Thyroid gland (tissue), 4 donors: Measurements from ENCODE around the gene CEP192.

Source experiments
- CTCF ChIP-seq, 6 experiments: fragments of 200-600 bp in 3 of 6; fragments of 450-650 bp in 3 of 6; sonication (generic) in 3 of 6; IDR thresholded peaks; one replicate each; pipeline ENCODE4 v1.5.1; 2016 to 2019; ENCODE audit warnings: antibody characterized with exemption in 6 of 6, mild to moderate bottlenecking in 2 of 6, inconsistent platforms in 1 of 6, moderate library complexity in 1 of 6
- POLR2A ChIP-seq, 2 donors: fragments of 450-650 bp; IDR thresholded peaks; one replicate each; pipeline ENCODE4 v1.6.1; 2017; ENCODE audit warnings: antibody characterized with exemption in 2 of 2, mild to moderate bottlenecking in 2 of 2, moderate library complexity in 1 of 2

- TF ChIP-seq CTCF (IDR thresholded peaks at IDR 0.05): no peak
- no peak for TF ChIP-seq POLR2A (IDR thresholded peaks at IDR 0.05)
Measured at GRCh38 chr18:13163167-13163927, 172.2 kb downstream of the CEP192 start.
